Ishikawa (cell line): ENCODE measurements around the gene PDIA5.

Experiments used
- CEBPB ChIP-seq: IDR thresholded peaks from 2 replicates; pipeline ENCODE4 v1.6.1; 2012
- CREB1 ChIP-seq: IDR thresholded peaks from 2 replicates; pipeline ENCODE4 v1.6.1; 2012; ENCODE audit warnings: low read depth
- EGR1 ChIP-seq: IDR thresholded peaks from 2 replicates; pipeline ENCODE4 v1.6.1; 2012
- EP300 ChIP-seq: IDR thresholded peaks from 2 replicates; pipeline ENCODE4 v1.6.1; 2012; ENCODE audit warnings: borderline replicate concordance
- FOXM1 ChIP-seq: IDR thresholded peaks from 2 replicates; pipeline ENCODE4 v1.6.1; 2012; ENCODE audit warnings: low read depth, borderline replicate concordance
- NFIC ChIP-seq: IDR thresholded peaks from 2 replicates; pipeline ENCODE4 v1.6.1; 2012
- RAD21 ChIP-seq: IDR thresholded peaks from 2 replicates; pipeline ENCODE4 v1.6.1; 2012; ENCODE audit warnings: low read depth
- TAF1 ChIP-seq: IDR thresholded peaks from 2 replicates; pipeline ENCODE4 v1.6.1; 2012; ENCODE audit warnings: low read depth, mild to moderate bottlenecking
- TCF12 ChIP-seq: IDR thresholded peaks from 2 replicates; pipeline ENCODE4 v1.6.1; 2012; ENCODE audit warnings: low read depth
- TEAD4 ChIP-seq: IDR thresholded peaks from 2 replicates; pipeline ENCODE4 v1.6.1; 2012
- USF1 ChIP-seq: IDR thresholded peaks from 2 replicates; pipeline ENCODE4 v1.6.1; 2012
- YY1 ChIP-seq: IDR thresholded peaks from 2 replicates; pipeline ENCODE4 v1.6.1; 2012; ENCODE audit warnings: low read depth
- ZBTB7A ChIP-seq: IDR thresholded peaks from 2 replicates; pipeline ENCODE4 v1.6.1; 2012; ENCODE audit warnings: low read depth
- TF ChIP-seq, protein P1 (sequence below): IDR thresholded peaks from 2 replicates; pipeline ENCODE4 v1.6.1; 2012; ENCODE audit warnings: low read depth, mild to moderate bottlenecking
- TF ChIP-seq, protein P2 (sequence below): IDR thresholded peaks from 2 replicates; pipeline ENCODE4 v1.6.1; 2012

The PDIA5 gene

DNA sequence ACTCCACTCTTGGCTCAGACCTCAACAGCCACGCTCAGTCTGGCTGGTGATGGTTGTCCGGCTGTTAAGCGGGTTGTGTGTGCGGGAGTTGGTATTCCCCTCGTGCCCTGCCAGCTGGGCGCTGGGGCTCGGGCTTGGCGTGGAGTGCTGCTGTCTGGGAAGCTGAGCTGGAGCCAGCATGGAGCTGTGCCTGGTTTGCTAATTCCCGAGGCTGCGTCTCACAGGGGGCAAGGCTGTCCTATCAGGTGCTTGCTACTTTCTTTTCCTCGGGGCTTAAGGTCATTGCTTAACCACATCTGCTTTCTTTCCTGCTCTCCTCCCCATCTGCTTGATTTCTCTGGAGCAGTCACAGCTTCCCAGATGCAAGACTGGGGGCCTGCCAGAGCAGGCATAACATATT, 29.9 kb downstream of the PDIA5 start:
- TF ChIP-seq, protein P1, sequence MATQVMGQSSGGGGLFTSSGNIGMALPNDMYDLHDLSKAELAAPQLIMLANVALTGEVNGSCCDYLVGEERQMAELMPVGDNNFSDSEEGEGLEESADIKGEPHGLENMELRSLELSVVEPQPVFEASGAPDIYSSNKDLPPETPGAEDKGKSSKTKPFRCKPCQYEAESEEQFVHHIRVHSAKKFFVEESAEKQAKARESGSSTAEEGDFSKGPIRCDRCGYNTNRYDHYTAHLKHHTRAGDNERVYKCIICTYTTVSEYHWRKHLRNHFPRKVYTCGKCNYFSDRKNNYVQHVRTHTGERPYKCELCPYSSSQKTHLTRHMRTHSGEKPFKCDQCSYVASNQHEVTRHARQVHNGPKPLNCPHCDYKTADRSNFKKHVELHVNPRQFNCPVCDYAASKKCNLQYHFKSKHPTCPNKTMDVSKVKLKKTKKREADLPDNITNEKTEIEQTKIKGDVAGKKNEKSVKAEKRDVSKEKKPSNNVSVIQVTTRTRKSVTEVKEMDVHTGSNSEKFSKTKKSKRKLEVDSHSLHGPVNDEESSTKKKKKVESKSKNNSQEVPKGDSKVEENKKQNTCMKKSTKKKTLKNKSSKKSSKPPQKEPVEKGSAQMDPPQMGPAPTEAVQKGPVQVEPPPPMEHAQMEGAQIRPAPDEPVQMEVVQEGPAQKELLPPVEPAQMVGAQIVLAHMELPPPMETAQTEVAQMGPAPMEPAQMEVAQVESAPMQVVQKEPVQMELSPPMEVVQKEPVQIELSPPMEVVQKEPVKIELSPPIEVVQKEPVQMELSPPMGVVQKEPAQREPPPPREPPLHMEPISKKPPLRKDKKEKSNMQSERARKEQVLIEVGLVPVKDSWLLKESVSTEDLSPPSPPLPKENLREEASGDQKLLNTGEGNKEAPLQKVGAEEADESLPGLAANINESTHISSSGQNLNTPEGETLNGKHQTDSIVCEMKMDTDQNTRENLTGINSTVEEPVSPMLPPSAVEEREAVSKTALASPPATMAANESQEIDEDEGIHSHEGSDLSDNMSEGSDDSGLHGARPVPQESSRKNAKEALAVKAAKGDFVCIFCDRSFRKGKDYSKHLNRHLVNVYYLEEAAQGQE = no peak
- TF ChIP-seq TCF12 = no peak
- TF ChIP-seq RAD21 = no peak
- no peak for TF ChIP-seq CREB1
- TF ChIP-seq NFIC = no peak
- TF ChIP-seq TEAD4 = no peak
- TF ChIP-seq EP300 = no peak
- TF ChIP-seq USF1 = no peak
- TF ChIP-seq ZBTB7A = no peak
- TF ChIP-seq FOXM1 = no peak
- no peak for TF ChIP-seq CEBPB
- TF ChIP-seq, protein P2, sequence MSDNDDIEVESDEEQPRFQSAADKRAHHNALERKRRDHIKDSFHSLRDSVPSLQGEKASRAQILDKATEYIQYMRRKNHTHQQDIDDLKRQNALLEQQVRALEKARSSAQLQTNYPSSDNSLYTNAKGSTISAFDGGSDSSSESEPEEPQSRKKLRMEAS = no peak
- TF ChIP-seq EGR1 = no peak
- no peak for TF ChIP-seq YY1
- no peak for TF ChIP-seq TAF1

GRCh38 chr3:123098426-123099330, 31.9 kb downstream of the PDIA5 start:
- TF ChIP-seq TCF12 = no peak
- TF ChIP-seq, protein P1 = no peak
- TF ChIP-seq NFIC = peak; percentile 23; the same call in 1 of the 2 replicates
- TF ChIP-seq, protein P2 = 0 out of 2 replicates have a peak, but pooled peaks have one; percentile 1
- TF ChIP-seq TEAD4 = peak; percentile 83
- no peak for TF ChIP-seq RAD21

DNA sequence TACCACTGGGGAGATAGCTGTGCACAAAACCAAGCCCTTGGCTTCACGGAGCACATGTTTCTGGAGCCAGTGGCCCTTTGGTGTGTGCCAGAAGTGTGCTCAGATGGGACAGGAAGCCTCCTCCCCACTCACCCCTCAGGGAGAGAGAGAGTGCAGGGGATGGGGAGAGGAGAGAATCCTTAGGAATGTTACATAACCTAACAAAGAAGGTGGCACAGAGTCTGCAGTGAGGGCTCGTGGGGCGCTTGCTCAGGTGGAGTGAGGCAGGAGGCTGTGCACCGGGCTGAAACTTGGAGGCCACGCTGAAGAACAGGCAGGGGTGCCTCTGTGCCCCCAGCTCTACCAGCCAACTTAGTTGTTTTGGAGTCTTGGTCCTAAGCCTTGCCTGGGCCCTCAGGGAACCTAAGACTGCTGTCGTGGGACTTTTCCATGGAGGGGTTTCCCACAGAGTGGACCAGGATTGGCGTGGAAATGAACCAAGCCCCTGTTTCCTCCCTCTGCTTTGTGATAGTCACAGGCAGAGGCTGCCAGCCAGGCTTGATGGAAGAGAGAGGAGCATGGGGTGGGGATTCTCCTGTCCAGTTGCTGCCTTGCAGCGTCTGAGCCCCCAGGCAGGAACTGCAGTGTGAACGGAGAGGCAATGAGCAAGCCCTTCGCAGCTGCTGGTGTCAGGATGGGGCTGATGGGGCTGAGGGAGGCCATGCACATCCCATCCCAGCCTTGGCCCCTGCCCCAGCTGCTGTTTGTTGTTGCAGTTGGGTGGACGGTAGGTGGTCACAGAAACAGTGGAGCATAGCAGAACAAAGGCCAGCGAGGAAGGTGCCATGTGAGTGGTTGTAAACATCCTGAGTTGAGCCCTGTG, 32.7 kb downstream of the PDIA5 start:
- no peak for TF ChIP-seq EP300
- no peak for TF ChIP-seq EGR1
- TF ChIP-seq, protein P2 = 0 out of 2 replicates have a peak, but pooled peaks have one; percentile 10

- TF ChIP-seq USF1 = no peak
- no peak for TF ChIP-seq EP300
Measured at GRCh38 chr3:123100193-123100776, 33.5 kb downstream of the PDIA5 start.

GRCh38 chr3:123102249-123102648, 35.4 kb downstream of the PDIA5 start:
- TF ChIP-seq TAF1 (no peak), USF1 (no peak)
- TF ChIP-seq, protein P1 = no peak
